Pons (tissue), 1 donor: Measurements from ENCODE around the gene GABRB1.
"Not testable (repeated sequence)": the region's sequence is repeated elsewhere in the genome, so short reads cannot be mapped to it uniquely, and the experiment has no call there.

Source experiments
- DNase-seq: peaks from one replicate; pipeline ENCODE4 v3.0.0-alpha.2; 2016; ENCODE audit warnings: low spot score

Gene GABRB1

GRCh38 chr4:47309165-47309564, 277.8 kb downstream of the GABRB1 start:
- DNase-seq: no peak

DNA sequence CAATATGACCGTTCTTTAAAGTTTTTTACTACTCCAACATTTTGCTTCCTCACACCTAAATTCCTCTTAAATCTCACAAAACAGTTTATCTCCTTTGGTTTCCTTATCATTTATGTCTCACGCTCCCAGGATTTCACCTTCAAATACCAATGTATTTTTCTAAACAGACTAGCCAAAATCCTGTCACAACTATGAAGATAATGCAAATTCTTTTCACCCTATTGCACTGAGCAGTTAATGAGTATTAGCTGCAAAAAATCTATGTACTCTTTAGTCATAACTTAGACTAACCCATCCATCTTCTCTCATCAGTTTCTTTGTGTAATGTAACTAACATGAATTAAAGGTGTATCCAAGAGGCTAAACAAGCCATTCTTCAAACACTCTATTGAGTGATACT, 280.8 kb downstream of the GABRB1 start:
- no peak for DNase-seq

GRCh38 chr4:47313384-47313783, 282.0 kb downstream of the GABRB1 start:
- no peak for DNase-seq

GRCh38 chr4:47315346-47315745, 284.0 kb downstream of the GABRB1 start:
- no peak for DNase-seq

GRCh38 chr4:47326025-47326424, 294.7 kb downstream of the GABRB1 start:
- no peak for DNase-seq

GRCh38 chr4:47330866-47331265, 299.5 kb downstream of the GABRB1 start:
- no peak for DNase-seq

GRCh38 chr4:47334652-47335051, 303.3 kb downstream of the GABRB1 start:
- no peak for DNase-seq

GRCh38 chr4:47337893-47338292, 306.5 kb downstream of the GABRB1 start:
- DNase-seq: no peak

DNA sequence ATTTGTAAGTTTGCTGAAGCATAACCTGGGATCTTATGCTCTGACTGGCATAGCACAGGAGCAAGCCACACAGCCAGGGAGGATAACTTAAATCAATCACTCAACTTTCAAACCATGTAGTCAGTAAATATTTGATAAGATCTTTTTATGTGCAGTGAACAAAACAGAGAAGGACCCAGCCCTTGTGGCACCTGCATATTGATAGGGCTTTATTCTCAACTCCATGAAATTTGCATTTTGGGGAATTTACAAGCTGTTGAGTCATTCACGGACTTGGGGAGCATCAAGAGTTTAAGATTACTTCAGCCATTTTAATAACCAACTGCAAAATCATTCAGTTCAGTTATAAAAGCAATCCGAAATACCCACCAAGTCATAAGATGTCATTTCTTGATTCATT, 309.5 kb downstream of the GABRB1 start:
- no peak for DNase-seq

DNA sequence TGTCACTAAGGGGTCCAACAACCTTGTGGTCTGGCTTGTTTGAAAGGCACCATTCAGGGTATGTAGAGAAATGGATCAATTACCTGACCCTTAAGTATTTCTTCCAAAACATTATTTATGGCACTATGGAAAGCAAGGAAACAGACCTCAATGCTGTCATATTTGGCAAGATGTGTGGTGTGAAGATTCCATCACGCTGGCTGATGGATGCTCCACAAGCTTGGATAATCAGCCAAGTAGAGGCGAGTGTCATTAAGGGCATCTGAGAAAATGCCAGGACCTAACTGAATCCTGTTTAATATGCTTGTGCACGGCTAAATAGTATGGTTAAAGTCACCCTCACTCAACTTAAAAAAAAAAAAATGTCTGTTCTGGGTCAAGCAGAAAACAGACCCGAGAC, 311.4 kb downstream of the GABRB1 start:
- no peak for DNase-seq

DNA sequence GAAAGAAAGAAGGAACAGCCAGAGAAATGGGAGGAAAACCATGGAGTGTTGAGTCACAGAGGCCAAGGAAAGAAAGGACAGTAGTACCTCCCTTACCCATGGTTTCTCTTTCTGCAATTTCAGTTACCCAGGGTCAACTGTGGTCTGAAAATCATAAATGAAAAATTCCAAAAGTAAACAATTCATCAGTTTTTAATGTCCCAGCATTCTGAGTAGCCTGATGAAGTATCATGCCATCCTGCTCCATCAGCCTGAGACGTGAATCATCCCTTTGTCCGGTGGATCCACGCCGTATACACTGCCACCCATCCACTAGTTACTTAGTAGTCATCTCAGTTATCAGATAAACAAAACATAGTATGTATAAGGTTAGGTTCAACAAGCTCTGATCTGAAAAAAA, 318.0 kb downstream of the GABRB1 start:
- DNase-seq: no peak

GRCh38 chr4:47355568-47355967, 324.2 kb downstream of the GABRB1 start:
- DNase-seq: no peak

DNA sequence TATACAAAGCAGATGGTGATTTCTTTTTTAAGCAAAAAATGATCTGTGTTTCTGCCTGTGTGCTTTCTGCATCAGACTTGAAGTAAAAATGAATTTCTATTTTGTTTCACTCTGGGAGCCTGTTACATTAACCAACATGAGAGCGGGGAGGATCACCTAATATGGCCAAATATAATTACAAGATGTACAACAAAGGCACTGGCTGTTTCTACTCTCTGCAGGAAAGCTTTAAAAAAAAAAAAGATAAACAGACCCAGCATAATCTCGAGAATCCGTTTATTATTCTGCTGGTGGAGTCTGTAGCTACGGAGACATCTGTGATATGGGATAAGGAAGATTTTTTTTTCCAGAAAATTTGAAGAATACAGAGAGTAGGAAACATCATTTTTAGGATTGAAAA, 328.5 kb downstream of the GABRB1 start:
- DNase-seq: no peak

DNA sequence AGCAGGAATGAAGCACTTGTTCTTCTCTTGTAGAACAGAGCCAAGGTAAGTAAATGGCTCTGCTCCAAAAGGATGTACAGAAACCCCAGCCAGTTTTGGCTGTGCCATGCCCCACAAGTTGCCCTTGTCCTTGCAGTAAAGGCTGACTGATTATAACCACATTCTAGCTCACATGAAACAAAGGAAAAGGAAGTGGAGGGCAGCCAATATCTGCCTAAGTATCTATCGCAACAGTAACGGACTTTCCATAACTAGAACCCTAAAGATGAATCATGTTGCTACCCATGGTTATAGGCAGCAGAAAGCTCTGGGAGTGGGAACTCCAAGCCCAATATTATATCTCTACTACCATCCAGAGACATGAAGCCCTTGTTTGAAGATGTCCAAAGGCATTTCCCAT, 336.4 kb downstream of the GABRB1 start:
- no peak for DNase-seq

DNA sequence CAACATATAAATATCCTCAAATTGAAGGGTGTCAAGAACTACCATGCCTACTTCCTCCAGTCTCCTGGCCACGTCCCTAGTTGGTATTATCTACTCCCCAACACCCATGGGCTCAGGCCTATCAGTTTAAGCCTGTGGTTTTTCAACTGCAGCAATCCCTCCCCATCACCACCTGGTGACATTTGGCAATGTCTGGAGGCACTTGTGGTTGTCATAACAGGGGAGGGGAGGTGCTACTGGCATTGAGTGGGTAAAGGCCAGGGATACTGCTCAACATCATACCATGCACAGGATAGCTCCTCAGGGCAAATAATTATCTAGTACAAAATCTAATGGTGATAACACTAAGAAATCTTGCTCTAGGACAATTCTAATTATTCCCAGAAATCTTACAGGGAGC, 336.8 kb downstream of the GABRB1 start:
- DNase-seq: no peak

GRCh38 chr4:47372561-47372960, 341.2 kb downstream of the GABRB1 start:
- DNase-seq: no peak

DNA sequence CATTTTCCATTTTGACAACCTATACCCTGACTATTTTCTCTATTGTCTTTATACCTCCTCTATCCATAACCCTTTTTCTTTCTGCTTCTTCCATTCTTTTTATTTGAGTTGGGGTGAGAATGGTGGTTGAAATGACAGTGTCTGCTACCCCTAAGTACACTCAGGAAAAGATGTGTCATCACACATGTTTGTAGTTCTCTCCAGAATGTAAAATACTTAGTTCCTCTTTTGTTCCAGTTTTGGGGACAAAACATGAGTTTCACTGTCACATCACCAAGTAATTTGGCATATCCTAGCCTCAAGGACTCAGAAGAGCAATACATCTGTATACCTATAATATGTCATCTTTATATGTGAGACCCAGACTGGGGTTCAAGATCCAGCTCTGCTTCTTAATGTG, 341.8 kb downstream of the GABRB1 start:
- DNase-seq: no peak

DNA sequence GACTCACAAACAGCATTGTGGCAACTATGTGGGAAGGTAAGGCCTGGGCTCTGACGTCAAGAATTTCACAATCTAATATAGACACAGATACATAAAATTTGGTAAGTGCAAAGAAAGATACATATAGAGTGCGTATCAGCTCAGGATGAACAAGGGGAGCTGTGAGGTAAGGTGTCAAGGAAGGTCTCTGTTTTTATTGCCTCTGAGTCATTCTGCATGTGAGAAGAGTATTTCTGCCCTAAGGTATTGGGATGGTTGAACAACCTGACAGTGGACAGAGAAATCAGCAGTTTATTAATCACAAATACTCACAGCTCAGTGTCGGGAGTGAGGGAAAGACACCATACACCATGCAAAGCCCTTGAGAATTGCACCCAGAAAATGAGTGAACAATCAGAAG, 342.3 kb downstream of the GABRB1 start:
- no peak for DNase-seq

DNA sequence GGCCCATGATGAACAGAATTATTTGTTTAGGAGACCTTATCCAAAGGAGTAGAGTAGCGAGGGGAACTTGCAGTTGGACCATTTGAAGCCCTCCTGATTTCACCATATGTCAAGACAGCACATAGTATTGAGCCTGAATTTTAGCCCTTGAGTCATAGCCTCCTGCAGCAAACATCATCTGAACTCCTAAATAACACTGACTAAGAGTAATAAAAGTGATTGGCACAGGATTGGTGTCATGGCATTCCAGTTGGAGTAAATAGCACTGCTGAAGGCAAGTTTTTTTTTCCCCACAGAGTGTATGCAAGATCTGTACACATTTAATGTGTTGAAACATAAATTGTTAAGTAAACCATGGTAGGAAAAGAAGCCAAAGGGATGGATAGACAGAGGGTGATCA, 343.1 kb downstream of the GABRB1 start:
- no peak for DNase-seq

- not testable (repeated sequence) for DNase-seq
Measured at GRCh38 chr4:47378021-47378530, 346.7 kb downstream of the GABRB1 start.

DNA sequence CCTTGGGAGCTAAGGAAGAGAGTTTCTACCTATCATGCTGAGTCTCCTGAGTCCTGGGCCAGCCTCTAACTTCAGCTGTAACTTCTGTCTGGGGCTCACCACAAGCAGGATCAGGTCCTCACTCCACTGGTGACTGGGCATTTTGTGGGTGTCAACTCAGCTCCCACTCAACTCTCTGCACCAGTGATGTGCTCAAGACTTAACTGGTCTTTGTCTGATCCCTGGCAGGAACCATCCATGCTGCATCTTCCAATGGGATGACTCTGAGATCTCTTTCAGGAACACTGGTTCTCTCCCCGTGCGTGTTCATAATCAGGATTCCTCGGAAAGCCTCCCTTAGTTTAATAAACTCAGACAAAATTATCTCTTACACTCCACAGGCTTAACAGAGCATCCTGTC, 349.8 kb downstream of the GABRB1 start:
- DNase-seq: no peak

DNA sequence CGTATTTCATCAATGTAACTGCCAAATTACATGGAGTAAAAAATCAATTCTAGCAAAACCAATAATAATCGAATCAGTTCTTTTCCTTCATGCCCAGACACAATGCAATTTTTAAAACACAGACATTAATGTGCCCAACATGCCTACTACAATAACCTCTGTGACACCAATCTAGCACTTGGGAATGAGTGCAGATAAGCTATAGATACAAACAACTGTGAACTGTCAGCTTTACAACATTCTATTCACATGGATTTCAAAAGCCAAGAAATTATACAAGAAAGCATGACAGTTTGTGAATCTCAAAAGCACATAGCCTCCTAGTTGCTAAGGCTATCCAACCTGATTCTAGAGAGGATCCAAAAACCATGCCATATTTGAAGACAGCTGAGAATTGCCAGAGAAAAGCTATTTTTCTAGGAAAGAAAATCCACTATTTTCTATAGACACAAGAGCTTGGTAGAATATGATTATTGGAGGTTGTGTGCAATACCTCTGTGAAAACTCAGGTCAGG, 351.5 kb downstream of the GABRB1 start:
- no peak for DNase-seq

DNA sequence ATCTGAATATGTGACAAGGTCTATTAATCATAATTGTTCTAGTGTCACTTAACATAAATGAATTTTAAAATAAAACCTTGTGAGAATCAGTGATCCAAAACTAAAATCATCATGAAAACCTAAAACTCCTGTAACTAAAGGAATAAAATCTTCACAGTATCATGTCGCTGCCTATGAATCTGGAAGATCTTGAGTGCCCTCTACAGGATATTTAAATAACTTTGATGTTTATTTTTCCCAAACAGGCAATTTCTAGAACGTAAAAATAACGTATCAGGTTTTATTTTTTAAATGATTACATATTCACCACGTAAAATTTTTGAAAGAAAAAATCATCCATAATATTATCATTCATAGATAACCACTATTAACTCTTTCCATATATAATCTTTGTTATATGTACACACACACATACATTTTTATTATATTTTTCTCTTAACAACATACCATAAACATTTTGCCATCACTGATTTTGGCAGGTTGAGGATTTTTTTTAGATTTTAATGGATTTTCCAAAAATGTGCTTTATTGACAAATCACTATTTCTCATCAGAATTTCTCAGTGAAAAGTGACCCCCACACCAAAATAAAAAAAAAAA, 352.6 kb downstream of the GABRB1 start:
- peak; percentile 69 for DNase-seq

- DNase-seq: no peak
Measured at GRCh38 chr4:47386146-47386545, 354.8 kb downstream of the GABRB1 start.
